HL-60/S4 treated with phorbol 12-myristate 13-acetate at 8.2 ng/mL for 4 days and 3 days (cell line): ENCODE data around the gene PIP5K1B.

Experiments
- in situ Hi-C: fragments of 300-500 bp; cut with MboI; formaldehyde crosslinking; loops from 2 replicates; pipeline ENCODE4 v1.15.0; 2022; ENCODE audit warnings: low sequenced_read_pairs

Gene PIP5K1B

DNA sequence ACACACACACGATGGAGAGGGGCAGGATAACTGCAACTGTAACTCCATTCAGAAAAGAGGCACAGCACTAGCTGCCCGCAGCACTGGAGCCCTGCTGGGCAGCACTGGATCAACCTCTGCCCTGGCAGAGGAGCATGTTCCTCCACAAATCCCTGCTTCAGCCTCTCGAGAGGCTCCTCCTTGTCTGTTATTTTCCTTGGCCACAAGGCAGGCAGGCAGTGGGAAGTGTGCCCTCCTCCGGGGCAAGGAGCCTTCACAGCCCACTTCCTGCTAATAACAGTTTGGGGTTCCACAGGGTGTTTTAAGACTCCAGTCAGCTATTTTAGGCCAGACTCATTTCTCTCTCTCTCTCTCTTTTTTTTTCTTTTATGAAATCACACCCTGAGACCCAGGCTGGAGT lies 342.3 kb downstream of the PIP5K1B start:
- in situ Hi-C loops: no loop called here

GRCh38 chr9:69049094-69049493 lies 344.1 kb downstream of the PIP5K1B start:
- in situ Hi-C loops: no loop called here

- in situ Hi-C loops: loop anchor here (10.0 kb wide), 1 partner anchor 144 kb away; no protein-coding TSS in a partner anchor
Measured at GRCh38 chr9:69050936-69051335, 345.9 kb downstream of the PIP5K1B start.

GRCh38 chr9:69054989-69055388 lies 349.9 kb downstream of the PIP5K1B start:
- in situ Hi-C loops: loop anchor here (10.0 kb wide), 1 partner anchor 140 kb away; no protein-coding TSS in a partner anchor

DNA sequence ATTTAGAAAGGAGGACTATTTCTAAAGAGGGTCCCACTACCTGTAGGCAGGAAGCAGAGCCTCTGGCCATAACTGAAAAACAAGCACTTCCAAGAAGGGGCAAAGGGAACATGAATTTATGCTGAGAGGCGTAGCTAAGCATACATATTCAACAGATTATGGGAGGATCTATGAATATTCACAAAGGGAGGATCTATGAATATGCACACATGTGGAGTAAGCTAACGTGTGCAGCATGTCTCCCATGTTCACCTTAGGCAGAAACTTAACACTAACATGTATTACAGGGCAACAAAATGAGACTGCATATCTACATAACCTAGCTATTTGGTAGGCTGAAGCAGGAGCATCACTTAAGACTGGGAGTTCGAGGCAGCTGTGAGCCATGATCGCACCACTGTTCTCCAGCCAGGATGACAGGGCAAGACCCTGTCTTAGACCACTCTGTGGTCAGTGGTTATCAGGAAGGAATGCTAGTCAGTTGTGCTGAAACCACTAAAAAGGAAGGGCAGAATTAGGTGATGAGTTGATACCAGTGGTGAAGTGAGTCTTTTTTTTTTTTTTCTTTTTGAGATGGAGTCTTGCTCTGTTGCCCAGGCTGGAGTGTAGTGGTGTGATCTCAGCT lies 351.3 kb downstream of the PIP5K1B start:
- in situ Hi-C loops: loop anchor here (10.0 kb wide), 1 partner anchor 138 kb away; no protein-coding TSS in a partner anchor

DNA sequence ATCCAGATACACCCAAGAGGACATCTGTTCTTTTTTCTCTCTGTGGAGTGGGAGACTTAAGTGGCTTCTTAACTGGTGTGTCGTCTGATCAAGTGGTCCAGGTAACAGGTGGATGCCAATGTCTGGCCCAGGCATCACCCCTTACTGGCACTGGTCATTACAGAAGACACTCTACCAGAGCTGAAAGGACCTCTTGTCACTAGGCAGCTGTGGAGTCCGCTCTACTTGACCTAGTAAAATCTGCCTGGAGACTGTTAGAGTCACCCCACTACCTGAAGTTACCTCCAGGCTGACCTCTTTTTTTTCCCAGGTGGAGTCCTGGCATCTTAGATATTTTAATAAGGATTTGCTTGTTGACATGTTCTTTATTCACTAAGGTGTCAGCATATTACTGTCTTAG lies 353.1 kb downstream of the PIP5K1B start:
- in situ Hi-C loops: loop anchor here (10.0 kb wide), 1 partner anchor 137 kb away; no protein-coding TSS in a partner anchor
